Peyer's patch (tissue), 4 donors: ENCODE data around the gene THPO.
A peak's percentile ranks its signal among the peaks of the same experiment; 100 is the strongest.

ENCODE experiments used
- CTCF ChIP-seq, 6 experiments: fragments of 450-650 bp in 4 of 6; fragments of 200-600 bp in 2 of 6; sonication (generic) in 1 of 6; IDR thresholded peaks; one replicate each; pipeline ENCODE4 v1.5.1; 2017 to 2019; ENCODE audit warnings: antibody characterized with exemption in 6 of 6, mild to moderate bottlenecking in 3 of 6, moderate library complexity in 1 of 6
- POLR2A ChIP-seq, 2 donors: fragments of 450-650 bp; IDR thresholded peaks; one replicate each; pipeline ENCODE4 v1.5.1; 2017; ENCODE audit warnings: antibody characterized with exemption in 2 of 2, mild to moderate bottlenecking in 2 of 2, moderate library complexity in 2 of 2

DNA sequence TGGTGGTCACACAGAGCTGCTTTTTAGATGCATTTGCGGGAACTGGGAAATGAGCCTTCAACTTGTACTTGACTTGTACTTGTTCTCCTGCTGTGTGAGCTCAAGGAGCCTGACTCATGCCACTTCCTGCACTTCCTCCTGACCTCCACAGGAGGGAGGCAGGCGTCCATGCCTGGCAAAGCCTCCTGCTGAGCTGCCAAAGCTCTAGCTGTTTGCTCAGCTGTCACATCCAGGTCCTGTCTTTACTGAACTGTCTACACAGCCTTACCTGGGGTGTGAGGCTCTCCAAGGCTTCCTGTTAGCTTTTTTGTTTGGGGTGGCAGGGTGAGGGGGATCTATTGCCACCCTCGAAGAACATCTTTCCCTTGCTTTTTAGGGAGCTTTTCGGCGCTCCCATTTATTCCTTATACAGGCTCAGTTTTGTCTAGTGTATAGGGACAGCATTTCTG is 6.4 kb downstream of the THPO start:
- TF ChIP-seq POLR2A (IDR thresholded peaks at IDR 0.05), result no peak
- peak; percentile 41 to 96 (median 88) for TF ChIP-seq CTCF (IDR thresholded peaks at IDR 0.05)
